ENCODE data around the gene MGAT3. TPM values are rescaled to one million over a fixed set of nuclear protein-coding genes. Genes with fewer than 3 reads are reported as not detected.

Gene MGAT3
- total RNA-seq, 1 donor: not detected

DNA sequence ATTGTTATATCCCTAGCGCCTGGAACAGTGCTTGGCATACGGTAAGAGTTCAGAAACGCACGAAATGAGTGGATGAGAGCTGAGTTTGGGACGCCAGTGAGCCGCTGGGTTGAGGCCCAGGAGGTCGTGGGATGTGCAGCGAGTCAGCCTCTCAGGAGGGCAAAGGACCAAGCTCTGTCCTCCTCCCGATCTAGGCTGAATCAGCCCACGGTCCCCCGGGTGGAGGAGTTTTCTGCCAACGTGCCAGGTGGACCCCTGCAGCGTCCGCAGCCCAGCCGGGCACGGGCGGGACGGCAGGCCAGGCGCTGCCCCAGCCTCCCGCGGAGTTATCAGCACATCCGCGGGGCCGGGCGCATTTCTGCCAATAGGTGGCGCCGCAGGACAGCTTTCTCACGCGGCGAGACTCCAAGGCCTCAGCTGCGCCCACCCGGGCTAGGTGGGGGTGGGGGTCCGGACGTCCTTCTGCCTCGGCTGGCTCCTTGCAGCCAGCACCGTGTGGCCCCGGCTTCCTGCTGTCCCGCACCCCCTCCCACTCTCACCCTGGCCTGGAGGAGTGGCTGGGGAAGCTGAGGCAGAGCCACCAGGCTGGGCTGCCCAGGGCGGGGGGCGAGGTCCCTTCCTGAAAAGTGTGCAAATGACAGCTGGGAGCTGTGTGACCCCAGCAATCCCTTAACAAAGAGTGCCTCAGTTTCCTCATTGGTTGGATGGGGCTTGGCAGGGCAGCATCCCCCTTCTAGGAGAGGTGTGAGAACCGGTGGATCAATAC is 78.0 kb downstream of the MGAT3 start:
- Histone ChIP-seq H3K4me3 (ENCODE audit: insufficient read depth, low read length) (peak overlapping the region; percentile 54), H3K27me3 (ENCODE audit: insufficient read depth, low read length) (no peaks in the 10 kb centered on the region), H3K4me2 (ENCODE audit: insufficient read depth, low read length) (peak overlapping the region; percentile 74), H3K4me1 (ENCODE audit: insufficient read depth, low read length) (peaks cover 17% of the 10 kb centered on the region), H3K27ac (ENCODE audit: low read depth, low read length) (no peak overlapping the region), H3K79me2 (ENCODE audit: insufficient read depth, low read length) (peaks cover 27% of the 10 kb centered on the region), H3K9me3 (ENCODE audit: low read depth, low read length) (no peaks in the 10 kb centered on the region), H3K36me3 (ENCODE audit: insufficient read depth, low read length) (peaks cover 6% of the 10 kb centered on the region), H4K20me1 (ENCODE audit: insufficient read depth, low read length) (peaks cover 18% of the 10 kb centered on the region), H2AFZ (ENCODE audit: low read length) (peak overlapping the region; percentile 95)
- TF ChIP-seq, protein P1, sequence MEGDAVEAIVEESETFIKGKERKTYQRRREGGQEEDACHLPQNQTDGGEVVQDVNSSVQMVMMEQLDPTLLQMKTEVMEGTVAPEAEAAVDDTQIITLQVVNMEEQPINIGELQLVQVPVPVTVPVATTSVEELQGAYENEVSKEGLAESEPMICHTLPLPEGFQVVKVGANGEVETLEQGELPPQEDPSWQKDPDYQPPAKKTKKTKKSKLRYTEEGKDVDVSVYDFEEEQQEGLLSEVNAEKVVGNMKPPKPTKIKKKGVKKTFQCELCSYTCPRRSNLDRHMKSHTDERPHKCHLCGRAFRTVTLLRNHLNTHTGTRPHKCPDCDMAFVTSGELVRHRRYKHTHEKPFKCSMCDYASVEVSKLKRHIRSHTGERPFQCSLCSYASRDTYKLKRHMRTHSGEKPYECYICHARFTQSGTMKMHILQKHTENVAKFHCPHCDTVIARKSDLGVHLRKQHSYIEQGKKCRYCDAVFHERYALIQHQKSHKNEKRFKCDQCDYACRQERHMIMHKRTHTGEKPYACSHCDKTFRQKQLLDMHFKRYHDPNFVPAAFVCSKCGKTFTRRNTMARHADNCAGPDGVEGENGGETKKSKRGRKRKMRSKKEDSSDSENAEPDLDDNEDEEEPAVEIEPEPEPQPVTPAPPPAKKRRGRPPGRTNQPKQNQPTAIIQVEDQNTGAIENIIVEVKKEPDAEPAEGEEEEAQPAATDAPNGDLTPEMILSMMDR (IDR thresholded peaks at IDR 0.05; ENCODE audit: extremely low read depth, low read depth, low read length): peak; percentile 73
- DNase-seq (ENCODE audit: insufficient read length, low spot score, missing footprints): peak; percentile 99

DNA sequence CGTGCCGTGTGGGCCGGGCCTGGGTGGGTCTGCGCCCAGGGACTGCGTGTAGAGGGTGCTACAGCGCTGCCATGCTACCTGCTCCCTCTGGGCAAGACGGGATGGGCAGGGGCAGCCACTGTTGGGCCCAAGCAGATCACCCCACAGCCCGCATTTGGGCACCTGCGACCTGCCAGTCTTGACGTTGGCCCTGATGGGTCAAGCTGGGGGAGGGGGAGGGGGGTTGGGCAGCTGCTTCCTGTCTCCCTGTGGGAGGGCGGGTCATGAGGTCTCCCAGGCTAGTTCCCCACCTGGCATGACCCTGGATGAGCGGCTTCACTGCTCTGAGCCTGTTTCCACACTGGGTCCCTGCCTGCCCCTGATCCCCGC is 78.5 kb downstream of the MGAT3 start:
- Histone ChIP-seq H3K27me3 (ENCODE audit: insufficient read depth, low read length) (no peaks in the 10 kb centered on the region), H3K9me3 (ENCODE audit: low read depth, low read length) (no peaks in the 10 kb centered on the region), H3K4me1 (ENCODE audit: insufficient read depth, low read length) (peaks cover 17% of the 10 kb centered on the region), H3K36me3 (ENCODE audit: insufficient read depth, low read length) (peaks cover under 1% of the 10 kb centered on the region), H3K27ac (ENCODE audit: low read depth, low read length) (no peak overlapping the region), H3K4me3 (ENCODE audit: insufficient read depth, low read length) (no peak overlapping the region), H3K79me2 (ENCODE audit: insufficient read depth, low read length) (peaks cover 22% of the 10 kb centered on the region), H2AFZ (ENCODE audit: low read length) (no peak overlapping the region), H4K20me1 (ENCODE audit: insufficient read depth, low read length) (peaks cover 13% of the 10 kb centered on the region), H3K4me2 (ENCODE audit: insufficient read depth, low read length) (no peak overlapping the region)
- peak; percentile 53 for DNase-seq (ENCODE audit: insufficient read length, low spot score, missing footprints)
- TF ChIP-seq, protein P1 (IDR thresholded peaks at IDR 0.05; ENCODE audit: extremely low read depth, low read depth, low read length): no peak

DNA sequence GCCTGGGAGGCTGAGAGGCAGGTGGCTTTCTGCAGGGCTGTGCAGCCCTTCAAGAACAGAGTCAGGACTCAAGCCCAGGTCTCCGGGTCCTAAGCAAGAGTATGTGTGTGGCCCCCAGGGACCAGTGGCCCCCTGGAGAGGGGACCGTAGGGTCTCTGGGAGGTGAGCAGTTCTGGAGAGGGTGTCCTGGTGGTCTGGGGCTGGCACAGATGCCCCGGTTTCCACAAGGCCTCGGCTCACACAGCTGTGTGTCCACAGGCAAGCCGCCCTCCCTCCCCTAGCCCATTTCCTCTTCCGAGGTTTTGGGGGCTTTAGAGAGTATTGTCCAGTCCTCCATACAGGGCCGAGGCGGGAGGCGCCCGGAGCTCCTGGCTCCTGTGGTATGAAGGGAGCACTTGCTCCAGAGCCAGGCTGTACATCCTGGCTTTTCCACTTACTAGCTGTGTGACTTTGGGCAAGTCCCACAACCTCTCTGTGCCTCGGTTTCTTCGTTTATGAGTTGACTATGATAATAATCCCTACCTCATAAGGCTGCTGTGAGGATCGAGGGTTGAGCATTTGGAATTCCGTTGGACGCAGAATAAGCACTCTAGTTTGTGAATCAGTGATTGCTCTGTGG is 79.1 kb downstream of the MGAT3 start:
- H2AFZ ChIP-seq (ENCODE audit: low read length): no peak overlapping the region
- H3K79me2 ChIP-seq (ENCODE audit: insufficient read depth, low read length): peaks cover 16% of the 10 kb centered on the region
- no peaks in the 10 kb centered on the region for H3K36me3 ChIP-seq (ENCODE audit: insufficient read depth, low read length)
- H3K27ac ChIP-seq (ENCODE audit: low read depth, low read length): no peak overlapping the region
- peaks cover 7% of the 10 kb centered on the region for H4K20me1 ChIP-seq (ENCODE audit: insufficient read depth, low read length)
- peak; percentile 2 for DNase-seq (ENCODE audit: insufficient read length, low spot score, missing footprints)
- no peaks in the 10 kb centered on the region for H3K9me3 ChIP-seq (ENCODE audit: low read depth, low read length)
- H3K4me3 ChIP-seq (ENCODE audit: insufficient read depth, low read length): no peak overlapping the region
- H3K4me1 ChIP-seq (ENCODE audit: insufficient read depth, low read length): peaks cover 16% of the 10 kb centered on the region
- H3K4me2 ChIP-seq (ENCODE audit: insufficient read depth, low read length): no peak overlapping the region
- H3K27me3 ChIP-seq (ENCODE audit: insufficient read depth, low read length): no peaks in the 10 kb centered on the region
- TF ChIP-seq, protein P1 (IDR thresholded peaks at IDR 0.05; ENCODE audit: extremely low read depth, low read depth, low read length): no peak

DNA sequence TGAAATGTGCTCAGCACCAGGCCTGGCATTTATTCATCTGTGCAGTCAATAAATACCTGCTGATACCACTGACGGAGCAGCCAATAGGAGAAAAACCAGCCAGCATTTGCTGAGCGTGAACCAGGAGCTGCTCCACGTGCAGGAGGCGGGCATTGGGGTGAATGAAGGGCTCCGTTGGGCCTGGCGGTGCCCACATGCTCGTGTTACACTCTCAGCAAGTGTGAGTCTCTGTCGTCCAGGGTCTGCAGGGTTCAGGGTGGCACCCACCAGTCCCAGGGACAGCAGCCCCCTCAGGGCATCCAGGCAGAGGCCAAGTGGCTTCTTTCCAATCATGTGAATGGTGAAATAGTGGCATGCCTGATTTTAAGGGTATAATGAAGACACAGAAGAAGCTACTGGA is 79.9 kb downstream of the MGAT3 start:
- peaks cover 8% of the 10 kb centered on the region for H3K4me1 ChIP-seq (ENCODE audit: insufficient read depth, low read length)
- peak; percentile 10 for DNase-seq (ENCODE audit: insufficient read length, low spot score, missing footprints)
- no peak overlapping the region for H2AFZ ChIP-seq (ENCODE audit: low read length)
- H3K27ac ChIP-seq (ENCODE audit: low read depth, low read length): no peak overlapping the region
- TF ChIP-seq, protein P1 (IDR thresholded peaks at IDR 0.05; ENCODE audit: extremely low read depth, low read depth, low read length): no peak
- H3K79me2 ChIP-seq (ENCODE audit: insufficient read depth, low read length): peaks cover 8% of the 10 kb centered on the region
- H3K36me3 ChIP-seq (ENCODE audit: insufficient read depth, low read length): no peaks in the 10 kb centered on the region
- H3K27me3 ChIP-seq (ENCODE audit: insufficient read depth, low read length): no peaks in the 10 kb centered on the region
- H3K9me3 ChIP-seq (ENCODE audit: low read depth, low read length): no peaks in the 10 kb centered on the region
- no peak overlapping the region for H3K4me3 ChIP-seq (ENCODE audit: insufficient read depth, low read length)
- H3K4me2 ChIP-seq (ENCODE audit: insufficient read depth, low read length): no peak overlapping the region
- H4K20me1 ChIP-seq (ENCODE audit: insufficient read depth, low read length): no peaks in the 10 kb centered on the region

All from osteoblast (primary cell).